Caco-2 (cell line): Measurements from ENCODE around the gene SLX9. TPM values are rescaled to one million over a fixed set of nuclear protein-coding genes. Genes with fewer than 3 reads are reported as not detected.

Experiments
- BruUV-seq: library from RNA; stranded (reverse); fragments of 400-500 nt; replicated peaks from 2 replicates; lab custom pipeline; 2021; lab: Mats Ljungman, UMichigan
- CTCF ChIA-PET: fragments of 300-600 bp; sonication (Branson Sonifier 250); formaldehyde crosslinking; loops from one replicate; lab custom pipeline; 2022; ENCODE audit warnings: antibody characterized with exemption; lab: Charles Lee
- POLR2A ChIA-PET: fragments of 300-600 bp; sonication (Branson Sonifier 250); formaldehyde crosslinking; loops from one replicate; lab custom pipeline; 2022; ENCODE audit warnings: antibody characterized with exemption; lab: Charles Lee
- DNase-seq, 2 experiments: peaks; one replicate each; pipeline versions ENCODE4 v3.0.0 to v3.0.0-alpha.2; 2020 to 2022
- H3K27me3 ChIP-seq: replicated peaks from 2 replicates; pipeline ENCODE4 v1.6.0; 2011; ENCODE audit warnings: low read length; ENCODE audit not compliant: control insufficient read depth, insufficient read depth
- H3K36me3 ChIP-seq: 2 replicates; pipeline ENCODE4 v1.5.1; 2011; ENCODE audit warnings: low read length; ENCODE audit not compliant: control insufficient read depth, insufficient read depth
- H3K4me1 ChIP-seq: fragments of 250-450 bp; sonication (Bioruptor Pico); 2 replicates; pipeline ENCODE4 v1.5.1; 2020; ENCODE audit warnings: mild to moderate bottlenecking
- H3K4me3 ChIP-seq: 2 replicates; pipeline ENCODE4 v1.5.1; 2011; ENCODE audit warnings: low read depth, mild to moderate bottlenecking, control low read depth, low read length
- H3K9me3 ChIP-seq: fragments of 250-450 bp; sonication (Bioruptor Pico); 2 replicates; pipeline ENCODE4 v1.5.1; 2020; ENCODE audit warnings: mild to moderate bottlenecking, moderate library complexity
- H3K27ac Mint-ChIP-seq: one replicate; pipeline ENCODE4 v1.8.0; 2022; ENCODE audit warnings: mixed read lengths; ENCODE audit not compliant: unreplicated experiment
- H3K27me3 Mint-ChIP-seq: one replicate; pipeline ENCODE4 v1.8.0; 2022; ENCODE audit warnings: mixed read lengths; ENCODE audit not compliant: insufficient read depth, unreplicated experiment
- H3K36me3 Mint-ChIP-seq: one replicate; pipeline ENCODE4 v1.8.0; 2022; ENCODE audit warnings: mild to moderate bottlenecking, mixed read lengths; ENCODE audit not compliant: insufficient read depth, unreplicated experiment
- H3K4me1 Mint-ChIP-seq: one replicate; pipeline ENCODE4 v1.8.0; 2022; ENCODE audit warnings: low read depth, mixed read lengths; ENCODE audit not compliant: unreplicated experiment
- H3K4me3 Mint-ChIP-seq: one replicate; pipeline ENCODE4 v1.8.0; 2022; ENCODE audit warnings: mild to moderate bottlenecking, moderate library complexity, mixed read lengths; ENCODE audit not compliant: unreplicated experiment
- H3K9me3 Mint-ChIP-seq: one replicate; pipeline ENCODE4 v1.8.0; 2022; ENCODE audit warnings: mixed read lengths; ENCODE audit not compliant: unreplicated experiment
- intact Hi-C: fragments of 100-400 bp; cut with micrococcal nuclease; formaldehyde crosslinking; loops from one replicate; pipeline ENCODE4 v1.10.0; 2022; ENCODE audit not compliant: unreplicated experiment
- total RNA-seq: library from RNA; stranded (reverse); gene quantifications from 2 replicates; pipeline ENCODE4 v1.2.3, GENCODE V29; 2022
- TF ChIP-seq, protein P1 (sequence below), 2 experiments: fragments of 200-600 bp in 1 of 2; IDR thresholded peaks; 1 replicate in 1 of 2; 2 replicates in 1 of 2; pipeline versions ENCODE4 v1.5.1 to v1.8.0; 2011 to 2022; ENCODE audit warnings: antibody characterized with exemption in 1 of 2, control low read depth in 1 of 2, inconsistent platforms in 1 of 2, low read depth in 1 of 2, low read length in 1 of 2, mild to moderate bottlenecking in 1 of 2, moderate library complexity in 1 of 2; ENCODE audit not compliant: insufficient read depth in 1 of 2, severe bottlenecking in 1 of 2, unreplicated experiment in 1 of 2

Gene SLX9
- total RNA-seq, 1 experiment from 2014 or later, result 62.1 TPM

DNA sequence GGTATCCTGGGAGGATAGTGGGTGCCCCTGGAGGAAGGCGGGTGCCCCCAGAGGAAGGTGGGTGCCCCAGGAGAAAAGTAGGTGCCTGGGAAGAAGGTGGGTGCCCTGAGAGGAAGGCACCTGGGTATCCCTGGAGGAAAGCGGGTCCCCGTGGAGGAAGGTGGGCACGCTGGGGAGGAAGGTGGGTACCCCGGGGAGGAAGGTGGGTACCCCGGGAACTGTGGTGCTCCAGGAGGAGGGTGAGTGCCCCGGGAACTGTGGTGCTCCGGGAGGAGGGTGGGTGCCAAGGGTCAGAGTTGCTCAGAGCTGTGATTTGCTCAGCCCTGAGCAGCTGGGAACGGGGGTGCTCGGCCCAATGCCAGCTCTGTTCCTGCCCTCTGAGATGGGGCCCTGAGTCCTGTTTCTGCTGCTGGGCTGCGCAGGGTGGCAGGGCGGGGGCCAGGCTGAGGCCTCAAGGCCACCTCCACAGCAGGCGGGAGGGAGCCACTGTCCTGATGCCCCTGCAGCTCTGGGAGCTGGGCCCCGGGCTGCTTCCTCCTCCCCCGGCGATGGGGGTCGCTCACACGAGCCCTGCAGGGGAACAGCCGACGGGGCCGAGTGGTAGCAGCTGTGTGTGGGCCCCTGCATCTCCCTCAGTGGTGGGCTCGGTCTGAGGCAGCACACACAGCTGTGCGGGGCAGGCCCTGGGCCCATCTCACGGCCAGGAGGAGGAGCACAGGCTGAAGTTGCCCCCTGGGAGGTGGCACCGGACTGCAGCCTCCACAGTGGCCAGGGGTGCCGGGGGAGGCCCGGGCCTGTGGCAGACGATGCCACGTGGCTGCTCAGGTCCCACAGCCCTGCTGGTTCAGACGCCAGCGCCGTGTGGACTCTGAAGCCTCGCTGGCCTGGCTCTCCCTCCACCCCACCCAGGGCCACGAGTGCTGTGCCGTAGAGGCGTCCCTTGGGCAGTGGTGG lies 57.4 kb downstream of the SLX9 start:
- ChIA-PET POLR2A (no interaction called here), CTCF (no interaction called here)
- Histone ChIP-seq H3K27me3 (no peaks in the 10 kb centered on the region), H3K4me1 (no peaks in the 10 kb centered on the region), H3K4me3 (no peak overlapping the region), H3K9me3 (no peaks in the 10 kb centered on the region), H3K36me3 (no peaks in the 10 kb centered on the region)
- no peak overlapping the region for H3K4me3 Mint-ChIP-seq
- intact Hi-C loops, result no loop called here
- DNase-seq, result no peak
- peaks cover 7% of the 10 kb centered on the region for H3K36me3 Mint-ChIP-seq
- H3K4me1 Mint-ChIP-seq, result no peaks in the 10 kb centered on the region
- no peak overlapping the region for H3K27ac Mint-ChIP-seq
- H3K27me3 Mint-ChIP-seq, result no peaks in the 10 kb centered on the region
- BruUV-seq, result no TSS peak
- no peaks in the 10 kb centered on the region for H3K9me3 Mint-ChIP-seq
- TF ChIP-seq, protein P1, sequence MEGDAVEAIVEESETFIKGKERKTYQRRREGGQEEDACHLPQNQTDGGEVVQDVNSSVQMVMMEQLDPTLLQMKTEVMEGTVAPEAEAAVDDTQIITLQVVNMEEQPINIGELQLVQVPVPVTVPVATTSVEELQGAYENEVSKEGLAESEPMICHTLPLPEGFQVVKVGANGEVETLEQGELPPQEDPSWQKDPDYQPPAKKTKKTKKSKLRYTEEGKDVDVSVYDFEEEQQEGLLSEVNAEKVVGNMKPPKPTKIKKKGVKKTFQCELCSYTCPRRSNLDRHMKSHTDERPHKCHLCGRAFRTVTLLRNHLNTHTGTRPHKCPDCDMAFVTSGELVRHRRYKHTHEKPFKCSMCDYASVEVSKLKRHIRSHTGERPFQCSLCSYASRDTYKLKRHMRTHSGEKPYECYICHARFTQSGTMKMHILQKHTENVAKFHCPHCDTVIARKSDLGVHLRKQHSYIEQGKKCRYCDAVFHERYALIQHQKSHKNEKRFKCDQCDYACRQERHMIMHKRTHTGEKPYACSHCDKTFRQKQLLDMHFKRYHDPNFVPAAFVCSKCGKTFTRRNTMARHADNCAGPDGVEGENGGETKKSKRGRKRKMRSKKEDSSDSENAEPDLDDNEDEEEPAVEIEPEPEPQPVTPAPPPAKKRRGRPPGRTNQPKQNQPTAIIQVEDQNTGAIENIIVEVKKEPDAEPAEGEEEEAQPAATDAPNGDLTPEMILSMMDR (IDR thresholded peaks at IDR 0.05; ENCODE audit: insufficient read depth in 1 of 2, low read depth in 1 of 2, low read length in 1 of 2, severe bottlenecking in 1 of 2, unreplicated experiment in 1 of 2), result no peak

DNA sequence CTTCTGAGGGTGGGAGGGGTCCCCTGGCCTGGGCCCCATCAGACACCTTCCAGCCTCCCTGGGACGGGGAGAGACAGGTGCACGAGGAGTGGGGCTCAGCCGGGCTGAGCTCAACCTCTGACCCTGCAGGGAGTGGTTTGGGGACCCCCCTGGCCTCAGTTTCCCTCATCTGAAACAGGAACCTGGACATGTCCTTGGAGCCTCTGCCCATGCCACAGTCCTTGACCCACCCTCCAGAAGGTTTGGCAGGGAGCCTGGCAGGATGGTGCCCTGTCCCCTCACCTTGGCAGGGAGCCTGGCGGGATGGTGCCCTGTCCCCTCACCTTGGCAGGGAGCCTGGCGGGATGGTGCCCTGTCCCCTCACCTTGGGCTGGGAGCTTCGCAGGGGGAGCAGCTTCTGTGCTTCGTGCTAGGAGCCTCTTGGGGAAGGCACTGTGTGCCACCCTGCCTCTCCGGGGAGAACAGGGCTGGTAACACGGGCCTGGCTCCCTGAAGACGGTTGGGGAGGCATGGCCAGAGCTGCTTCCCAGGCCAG lies 58.3 kb downstream of the SLX9 start:
- Histone ChIP-seq H3K9me3 (no peaks in the 10 kb centered on the region), H3K27me3 (no peaks in the 10 kb centered on the region), H3K36me3 (no peaks in the 10 kb centered on the region), H3K4me3 (no peak overlapping the region), H3K4me1 (no peaks in the 10 kb centered on the region)
- TF ChIP-seq, protein P1 (IDR thresholded peaks at IDR 0.05; ENCODE audit: insufficient read depth in 1 of 2, low read depth in 1 of 2, low read length in 1 of 2, severe bottlenecking in 1 of 2, unreplicated experiment in 1 of 2), result no peak
- BruUV-seq, result no TSS peak
- Mint-ChIP-seq H3K4me1 (no peaks in the 10 kb centered on the region), H3K9me3 (no peaks in the 10 kb centered on the region), H3K4me3 (no peak overlapping the region), H3K36me3 (no peaks in the 10 kb centered on the region), H3K27me3 (no peaks in the 10 kb centered on the region), H3K27ac (no peak overlapping the region)
- DNase-seq, result no peak
- ChIA-PET POLR2A (no interaction called here), CTCF (no interaction called here)
- intact Hi-C loops, result no loop called here

DNA sequence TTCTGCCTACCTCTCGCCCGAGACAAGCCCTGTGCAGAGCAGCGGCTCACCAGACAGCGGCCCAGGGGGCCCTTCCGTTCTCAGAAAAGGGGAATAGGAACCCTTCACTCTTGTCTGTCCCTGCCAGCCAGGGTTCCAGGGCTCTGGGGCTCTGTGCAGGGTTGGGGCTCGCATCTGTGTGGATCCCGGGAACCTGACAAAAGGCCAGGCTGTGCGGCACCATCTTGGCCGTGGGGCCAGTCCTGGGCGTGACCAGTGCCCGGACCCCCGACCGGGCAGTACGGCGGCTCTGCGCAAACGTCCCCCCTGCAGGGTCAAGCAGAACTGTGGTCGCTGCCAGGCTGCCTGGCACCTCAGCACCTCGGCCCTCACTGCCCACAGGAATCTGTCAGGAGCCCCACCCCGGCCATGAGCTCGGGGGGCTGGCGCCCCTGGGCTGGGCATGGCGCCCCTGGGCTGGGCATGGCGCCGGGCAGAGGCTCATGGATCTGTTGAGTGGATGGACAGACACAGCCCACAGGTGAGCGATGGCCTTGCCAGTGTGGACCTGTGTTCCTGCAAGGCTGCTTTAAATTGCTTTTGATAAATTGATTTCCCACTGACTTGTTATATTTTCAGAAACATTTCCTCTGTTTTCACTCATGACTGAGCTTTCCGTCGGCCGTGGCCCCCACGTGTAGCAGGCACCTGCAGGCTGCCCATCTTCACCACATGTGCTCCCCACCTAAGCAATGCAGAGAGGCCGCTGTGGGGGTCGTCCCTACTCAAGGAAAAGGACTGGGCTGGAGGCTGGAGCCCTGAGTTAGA lies 59.0 kb downstream of the SLX9 start:
- no TSS peak for BruUV-seq
- H3K4me3 ChIP-seq, result no peak overlapping the region
- no peaks in the 10 kb centered on the region for H3K36me3 Mint-ChIP-seq
- no peak for DNase-seq
- no peaks in the 10 kb centered on the region for H3K27me3 Mint-ChIP-seq
- intact Hi-C loops, result no loop called here
- no peaks in the 10 kb centered on the region for H3K4me1 Mint-ChIP-seq
- no peaks in the 10 kb centered on the region for H3K9me3 Mint-ChIP-seq
- no peak overlapping the region for H3K27ac Mint-ChIP-seq
- no peaks in the 10 kb centered on the region for H3K27me3 ChIP-seq
- TF ChIP-seq, protein P1 (IDR thresholded peaks at IDR 0.05; ENCODE audit: insufficient read depth in 1 of 2, low read depth in 1 of 2, low read length in 1 of 2, severe bottlenecking in 1 of 2, unreplicated experiment in 1 of 2), result no peak
- no peaks in the 10 kb centered on the region for H3K9me3 ChIP-seq
- H3K4me1 ChIP-seq, result no peaks in the 10 kb centered on the region
- no peaks in the 10 kb centered on the region for H3K36me3 ChIP-seq
- no peak overlapping the region for H3K4me3 Mint-ChIP-seq
- ChIA-PET CTCF (no interaction called here), POLR2A (no interaction called here)
